ENCODE results near the gene NWD2.
A peak's percentile ranks its signal among the peaks of the same experiment; 100 is the strongest.

NWD2 gene

GRCh38 chr4:37441231-37442061, 196.9 kb downstream of the NWD2 start:
- no peak for DNase-seq (ENCODE audit: low spot score)

GRCh38 chr4:37442062-37442323, 197.4 kb downstream of the NWD2 start:
- no peak for DNase-seq (ENCODE audit: low spot score)

GRCh38 chr4:37443137-37443536, 198.6 kb downstream of the NWD2 start:
- DNase-seq (ENCODE audit: low spot score), result no peak

- no peak for DNase-seq (ENCODE audit: low spot score)
These were observed 200.5 kb downstream of the NWD2 start for GRCh38 chr4:37445023-37445422.

GRCh38 chr4:37446016-37446415, 201.5 kb downstream of the NWD2 start:
- no peak for DNase-seq (ENCODE audit: low spot score)

GRCh38 chr4:37447886-37448285, 203.3 kb downstream of the NWD2 start:
- DNase-seq (ENCODE audit: low spot score), result no peak

GRCh38 chr4:37450309-37450708, 205.8 kb downstream of the NWD2 start:
- DNase-seq (ENCODE audit: low spot score), result no peak

GRCh38 chr4:37450911-37451310, 206.4 kb downstream of the NWD2 start:
- no peak for DNase-seq (ENCODE audit: low spot score)

GRCh38 chr4:37451656-37452055, 207.1 kb downstream of the NWD2 start:
- no peak for DNase-seq (ENCODE audit: low spot score)

GRCh38 chr4:37452952-37453280, 208.4 kb downstream of the NWD2 start:
- peak; percentile 48 for DNase-seq (ENCODE audit: low spot score)

- DNase-seq (ENCODE audit: low spot score), result peak; percentile 7
These were observed 208.9 kb downstream of the NWD2 start for GRCh38 chr4:37453281-37453998.

GRCh38 chr4:37453999-37454800, 209.7 kb downstream of the NWD2 start:
- no peak for DNase-seq (ENCODE audit: low spot score)

GRCh38 chr4:37455301-37456131, 211.0 kb downstream of the NWD2 start:
- DNase-seq (ENCODE audit: low spot score), result no peak

GRCh38 chr4:37461801-37462200, 217.3 kb downstream of the NWD2 start:
- DNase-seq (ENCODE audit: low spot score), result no peak

GRCh38 chr4:37463033-37463856, 218.7 kb downstream of the NWD2 start:
- DNase-seq (ENCODE audit: low spot score), result no peak

GRCh38 chr4:37464373-37465128, 220.0 kb downstream of the NWD2 start:
- no peak for DNase-seq (ENCODE audit: low spot score)

GRCh38 chr4:37465296-37465695, 220.8 kb downstream of the NWD2 start:
- DNase-seq (ENCODE audit: low spot score), result no peak

- no peak for DNase-seq (ENCODE audit: low spot score)
These were observed 221.3 kb downstream of the NWD2 start for GRCh38 chr4:37465845-37466244.

- DNase-seq (ENCODE audit: low spot score), result no peak
These were observed 222.7 kb downstream of the NWD2 start for GRCh38 chr4:37467223-37467622.

- DNase-seq (ENCODE audit: low spot score), result no peak
These were observed 223.3 kb downstream of the NWD2 start for GRCh38 chr4:37467824-37468223.

GRCh38 chr4:37469286-37469685, 224.7 kb downstream of the NWD2 start:
- no peak for DNase-seq (ENCODE audit: low spot score)

Measured in kidney capillary endothelial cell (primary cell).